CD1c-positive myeloid dendritic cell (primary cell): ENCODE measurements around the gene CCDC157.
"Not testable (repeated sequence)": the region's sequence is repeated elsewhere in the genome, so short reads cannot be mapped to it uniquely, and the experiment has no call there.

ENCODE experiments used
- DNase-seq: peaks from one replicate; pipeline ENCODE4 v3.0.0-alpha.2; 2016; ENCODE audit errors: extremely low spot score

Gene CCDC157

GRCh38 chr22:30325724-30326254 lies 31.0 kb upstream of the CCDC157 start:
- no peak for DNase-seq

GRCh38 chr22:30326255-30326705 lies 30.5 kb upstream of the CCDC157 start:
- no peak for DNase-seq

GRCh38 chr22:30326706-30327362 lies 30.0 kb upstream of the CCDC157 start, which contains the start of gene TBC1D10A:
TSS of gene TBC1D10A (minus strand) at chr22:30326941. CDS start at chr22:30326881, 60 bp downstream.
- DNase-seq = peak; percentile 91

GRCh38 chr22:30327864-30328345 lies 28.9 kb upstream of the CCDC157 start:
- no peak for DNase-seq

- no peak for DNase-seq
Measured at GRCh38 chr22:30328466-30329049, 28.2 kb upstream of the CCDC157 start.

DNA sequence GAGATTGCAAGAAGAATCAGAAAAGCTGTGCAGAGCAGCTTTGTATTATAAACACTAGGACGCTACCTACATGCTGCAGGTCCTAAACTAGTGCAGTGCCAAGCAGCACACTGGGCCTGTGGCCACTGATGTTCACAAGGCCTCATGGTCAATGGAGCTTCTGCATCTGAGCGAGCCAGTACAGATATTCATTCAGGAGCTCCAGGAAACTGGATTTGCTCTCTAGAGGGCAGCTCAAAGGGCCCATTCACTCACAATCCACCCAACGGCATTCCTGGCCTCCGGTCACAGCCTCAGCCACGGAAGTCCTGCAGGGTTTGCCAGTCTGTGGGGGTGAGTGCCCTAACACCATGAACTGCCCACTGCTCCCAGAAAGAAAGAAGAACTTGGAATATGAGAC lies 24.3 kb upstream of the CCDC157 start:
- no peak for DNase-seq

- DNase-seq = no peak
Measured at GRCh38 chr22:30332994-30333706, 23.7 kb upstream of the CCDC157 start.

DNA sequence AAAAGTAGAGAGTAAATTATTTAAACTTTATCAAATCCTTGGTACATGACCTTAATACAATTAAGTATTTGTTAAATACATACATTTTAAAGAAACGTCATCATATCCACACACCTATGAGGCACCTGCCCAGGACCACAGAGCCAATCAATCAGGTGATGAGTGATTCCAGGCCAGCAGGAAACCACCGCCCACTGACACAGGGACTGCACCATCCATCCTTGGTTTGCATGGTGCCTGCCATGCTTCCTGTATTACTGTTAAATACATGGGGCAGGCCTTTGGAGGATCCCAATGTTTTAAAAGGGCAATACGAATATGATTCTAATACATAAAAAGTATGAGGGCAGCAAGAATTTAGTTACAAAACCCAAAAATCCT lies 23.1 kb upstream of the CCDC157 start:
- DNase-seq = no peak

DNA sequence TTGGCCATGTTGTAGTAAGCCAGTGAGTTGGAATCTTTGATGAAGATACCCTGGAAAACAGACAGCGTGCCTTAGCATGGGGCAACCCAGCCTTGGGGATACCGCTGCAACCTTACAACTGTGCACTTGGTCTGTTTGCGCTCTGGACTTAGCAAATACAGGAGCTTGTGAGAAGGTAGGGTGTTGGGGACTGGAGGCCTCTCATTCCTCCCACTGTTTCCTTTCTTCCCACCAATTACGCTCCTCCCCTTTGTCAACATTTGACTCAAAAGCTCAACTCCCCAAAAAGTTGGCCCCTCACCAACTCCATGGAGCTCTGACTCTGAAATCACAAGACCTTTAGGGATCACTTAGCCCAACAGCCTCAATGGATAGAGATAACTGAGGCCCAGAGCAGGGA lies 22.2 kb upstream of the CCDC157 start:
- no peak for DNase-seq

GRCh38 chr22:30335236-30335635 lies 21.6 kb upstream of the CCDC157 start:
- no peak for DNase-seq

- no peak for DNase-seq
Measured at GRCh38 chr22:30336752-30337460, 19.9 kb upstream of the CCDC157 start.

DNA sequence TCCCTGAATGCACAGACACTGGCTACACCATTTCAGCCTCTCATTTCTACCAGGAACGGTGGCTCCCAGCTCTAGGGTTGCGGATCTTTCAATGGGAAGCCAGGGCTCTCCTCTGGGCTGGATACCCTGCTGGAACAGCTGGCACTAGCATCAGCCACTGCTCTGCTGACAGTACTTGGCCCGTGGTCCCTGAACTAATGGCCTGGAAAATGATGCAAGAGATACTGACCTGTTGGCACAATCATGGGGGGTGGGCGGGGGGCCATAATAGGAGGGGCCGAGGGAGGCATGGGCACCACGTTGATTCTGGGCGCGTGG lies 19.4 kb upstream of the CCDC157 start:
- no peak for DNase-seq

- DNase-seq = not testable (repeated sequence)
Measured at GRCh38 chr22:30338341-30338740, 18.5 kb upstream of the CCDC157 start.

DNA sequence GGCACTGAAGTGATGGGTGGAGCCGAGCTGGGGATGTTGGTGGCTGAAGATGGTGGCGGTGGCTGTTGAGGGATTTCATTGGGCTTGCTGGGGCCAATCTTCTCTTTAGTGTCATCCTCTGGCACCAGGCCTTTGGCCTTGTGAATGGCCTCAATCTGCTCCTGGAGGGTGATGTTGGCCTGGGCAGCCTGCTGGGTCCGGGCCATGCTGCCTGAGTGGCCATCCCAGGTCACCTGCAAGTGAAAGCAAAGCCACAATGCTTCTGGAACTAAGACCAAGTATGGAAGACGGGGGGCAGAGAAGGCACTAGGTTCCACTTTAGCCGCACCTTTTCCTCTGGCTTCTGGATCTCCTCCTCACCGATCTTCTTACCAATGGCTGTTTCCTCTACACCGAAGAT lies 18.0 kb upstream of the CCDC157 start:
- DNase-seq = no peak

GRCh38 chr22:30340911-30341685 lies 15.7 kb upstream of the CCDC157 start:
- DNase-seq = no peak

- DNase-seq = no peak
Measured at GRCh38 chr22:30344447-30345200, 12.2 kb upstream of the CCDC157 start.

- no peak for DNase-seq
Measured at GRCh38 chr22:30347255-30347892, 9.4 kb upstream of the CCDC157 start.

GRCh38 chr22:30348404-30348803 lies 8.4 kb upstream of the CCDC157 start:
- DNase-seq = no peak

GRCh38 chr22:30348809-30349208 lies 8.0 kb upstream of the CCDC157 start:
- DNase-seq = no peak

DNA sequence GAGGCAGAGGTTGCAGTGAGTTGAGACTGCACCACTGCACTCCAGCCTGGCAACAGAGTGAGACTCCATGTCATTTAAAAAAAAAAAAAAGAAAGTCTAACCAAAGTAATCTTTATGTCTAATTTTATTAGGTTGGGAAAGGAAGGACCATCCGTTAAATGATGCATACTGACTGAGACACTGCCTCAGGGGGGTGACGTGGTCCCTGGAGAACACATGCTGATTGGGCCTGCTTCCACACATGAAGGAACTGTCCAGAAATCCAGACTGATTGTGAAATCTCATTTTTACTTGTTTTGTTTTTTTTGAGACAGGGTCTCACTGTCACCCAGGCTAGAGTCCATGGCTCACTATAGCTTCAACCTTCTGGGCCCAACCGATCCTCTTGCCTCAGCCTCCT lies 5.6 kb upstream of the CCDC157 start:
- no peak for DNase-seq
